HG03342 (cell line): ENCODE results near the gene SEMA4B.
A peak's percentile ranks its signal among the peaks of the same experiment; 100 is the strongest.

Experiments used
- ATAC-seq: cut with Tn5 transposase; IDR thresholded peaks from one replicate; pipeline ENCODE4 v1.9.1; 2021; ENCODE audit warnings: mild to moderate bottlenecking, moderate library complexity; ENCODE audit not compliant: unreplicated experiment

The SEMA4B gene

DNA sequence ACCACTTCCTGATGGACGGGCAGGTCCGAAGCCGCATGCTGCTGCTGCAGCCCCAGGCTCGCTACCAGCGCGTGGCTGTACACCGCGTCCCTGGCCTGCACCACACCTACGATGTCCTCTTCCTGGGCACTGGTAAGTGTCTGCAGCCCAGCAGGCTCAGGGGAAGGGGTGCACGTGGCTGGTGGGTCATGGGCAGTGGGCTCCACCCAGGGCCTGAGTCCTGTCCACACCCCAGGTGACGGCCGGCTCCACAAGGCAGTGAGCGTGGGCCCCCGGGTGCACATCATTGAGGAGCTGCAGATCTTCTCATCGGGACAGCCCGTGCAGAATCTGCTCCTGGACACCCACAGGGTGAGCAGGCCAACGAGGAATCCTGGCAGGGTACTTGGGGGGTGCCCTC, 23.9 kb downstream of the SEMA4B start:
- ATAC-seq: no peak

DNA sequence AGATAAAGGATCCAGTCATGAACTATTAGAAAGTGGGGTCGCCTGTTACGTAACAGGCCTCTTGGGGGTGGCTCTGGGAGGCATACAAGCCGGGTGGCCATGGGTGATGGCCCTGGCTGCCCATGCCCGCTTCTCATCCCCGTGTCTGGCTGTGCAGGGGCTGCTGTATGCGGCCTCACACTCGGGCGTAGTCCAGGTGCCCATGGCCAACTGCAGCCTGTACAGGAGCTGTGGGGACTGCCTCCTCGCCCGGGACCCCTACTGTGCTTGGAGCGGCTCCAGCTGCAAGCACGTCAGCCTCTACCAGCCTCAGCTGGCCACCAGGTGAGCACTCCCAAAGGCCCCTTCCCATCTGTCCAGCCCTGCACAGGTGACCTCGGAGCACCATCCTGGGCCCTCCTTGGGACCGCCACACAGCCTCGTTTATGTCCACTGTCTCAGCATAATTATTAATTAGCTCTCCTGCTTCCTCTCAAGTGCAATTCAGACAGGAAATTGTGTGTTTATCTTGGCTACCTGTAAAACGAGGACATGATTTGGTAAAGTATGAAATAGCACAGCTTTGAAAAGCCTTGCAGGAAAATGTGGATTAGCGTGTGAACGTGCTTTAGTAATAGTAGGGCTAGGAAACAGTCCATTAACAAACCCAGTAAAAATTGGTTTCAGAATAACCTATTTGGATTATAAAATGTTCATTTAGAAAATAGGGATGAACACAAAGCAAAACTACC, 24.5 kb downstream of the SEMA4B start:
- no peak for ATAC-seq

DNA sequence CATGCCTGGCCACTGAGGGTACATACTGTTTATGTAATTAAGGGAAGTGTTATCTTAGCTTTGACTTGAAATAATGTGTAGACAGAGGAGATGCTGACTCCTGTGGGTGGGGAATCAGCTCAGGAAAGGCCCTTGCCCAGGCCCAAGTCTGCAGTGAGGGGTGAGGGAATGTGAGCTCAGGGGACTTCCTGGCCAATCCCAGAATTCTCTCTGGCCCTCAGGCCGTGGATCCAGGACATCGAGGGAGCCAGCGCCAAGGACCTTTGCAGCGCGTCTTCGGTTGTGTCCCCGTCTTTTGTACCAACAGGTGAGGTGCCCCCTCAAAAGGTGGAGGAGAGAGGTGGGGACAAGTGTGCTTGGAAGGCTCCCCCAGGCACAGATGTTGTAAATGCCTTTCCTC, 26.2 kb downstream of the SEMA4B start:
- ATAC-seq: no peak

DNA sequence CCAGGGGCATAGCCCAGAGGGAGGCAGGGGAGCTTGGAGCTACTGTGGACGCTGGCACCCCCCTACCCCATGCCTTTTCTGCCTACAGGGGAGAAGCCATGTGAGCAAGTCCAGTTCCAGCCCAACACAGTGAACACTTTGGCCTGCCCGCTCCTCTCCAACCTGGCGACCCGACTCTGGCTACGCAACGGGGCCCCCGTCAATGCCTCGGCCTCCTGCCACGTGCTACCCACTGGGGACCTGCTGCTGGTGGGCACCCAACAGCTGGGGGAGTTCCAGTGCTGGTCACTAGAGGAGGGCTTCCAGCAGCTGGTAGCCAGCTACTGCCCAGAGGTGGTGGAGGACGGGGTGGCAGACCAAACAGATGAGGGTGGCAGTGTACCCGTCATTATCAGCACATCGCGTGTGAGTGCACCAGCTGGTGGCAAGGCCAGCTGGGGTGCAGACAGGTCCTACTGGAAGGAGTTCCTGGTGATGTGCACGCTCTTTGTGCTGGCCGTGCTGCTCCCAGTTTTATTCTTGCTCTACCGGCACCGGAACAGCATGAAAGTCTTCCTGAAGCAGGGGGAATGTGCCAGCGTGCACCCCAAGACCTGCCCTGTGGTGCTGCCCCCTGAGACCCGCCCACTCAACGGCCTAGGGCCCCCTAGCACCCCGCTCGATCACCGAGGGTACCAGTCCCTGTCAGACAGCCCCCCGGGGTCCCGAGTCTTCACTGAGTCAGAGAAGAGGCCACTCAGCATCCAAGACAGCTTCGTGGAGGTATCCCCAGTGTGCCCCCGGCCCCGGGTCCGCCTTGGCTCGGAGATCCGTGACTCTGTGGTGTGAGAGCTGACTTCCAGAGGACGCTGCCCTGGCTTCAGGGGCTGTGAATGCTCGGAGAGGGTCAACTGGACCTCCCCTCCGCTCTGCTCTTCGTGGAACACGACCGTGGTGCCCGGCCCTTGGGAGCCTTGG, 27.0 kb downstream of the SEMA4B start:
- no peak for ATAC-seq

DNA sequence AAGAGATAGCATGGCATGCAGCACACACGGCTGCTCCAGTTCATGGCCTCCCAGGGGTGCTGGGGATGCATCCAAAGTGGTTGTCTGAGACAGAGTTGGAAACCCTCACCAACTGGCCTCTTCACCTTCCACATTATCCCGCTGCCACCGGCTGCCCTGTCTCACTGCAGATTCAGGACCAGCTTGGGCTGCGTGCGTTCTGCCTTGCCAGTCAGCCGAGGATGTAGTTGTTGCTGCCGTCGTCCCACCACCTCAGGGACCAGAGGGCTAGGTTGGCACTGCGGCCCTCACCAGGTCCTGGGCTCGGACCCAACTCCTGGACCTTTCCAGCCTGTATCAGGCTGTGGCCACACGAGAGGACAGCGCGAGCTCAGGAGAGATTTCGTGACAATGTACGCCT, 27.8 kb downstream of the SEMA4B start:
- no peak for ATAC-seq

DNA sequence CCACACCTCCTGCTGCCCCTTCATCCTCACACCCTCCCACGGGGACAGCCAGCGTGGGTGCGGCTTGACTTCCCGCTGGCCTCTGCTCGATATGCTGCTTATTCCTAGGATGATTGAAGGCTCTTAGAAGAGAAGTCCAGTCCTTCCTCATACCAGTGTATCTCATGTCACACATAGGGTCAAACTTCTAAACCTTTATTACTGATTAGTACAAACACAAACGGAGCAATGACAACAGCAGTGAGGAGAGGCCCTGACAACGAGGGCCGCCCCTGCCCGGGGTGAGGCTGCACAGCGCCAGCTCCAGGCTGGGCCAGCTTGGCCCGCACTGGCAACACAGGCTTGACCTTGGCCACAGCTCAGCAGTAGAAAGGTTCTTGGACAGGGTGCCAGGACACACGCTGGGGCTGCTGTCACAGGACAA, 29.0 kb downstream of the SEMA4B start:
- no peak for ATAC-seq

DNA sequence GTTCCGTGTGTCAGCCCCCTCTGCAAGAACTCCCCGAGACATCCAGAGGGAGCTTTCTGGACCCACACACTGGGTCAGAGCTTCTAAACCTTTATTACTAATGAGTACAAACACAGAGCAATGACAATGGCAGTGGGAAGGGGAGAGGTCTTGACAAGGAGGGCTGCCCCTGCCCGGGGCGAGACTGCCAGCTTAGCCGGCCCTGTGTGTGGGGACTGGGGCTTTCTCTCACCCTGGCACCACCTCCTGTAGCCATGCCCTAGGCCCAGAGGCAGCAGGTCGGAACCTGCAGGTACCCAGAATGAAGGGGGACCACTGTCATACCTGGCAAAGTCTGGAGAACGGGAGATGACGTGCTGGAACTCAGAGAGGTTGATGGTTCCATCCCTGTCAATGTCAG, 29.5 kb downstream of the SEMA4B start:
- no peak for ATAC-seq

DNA sequence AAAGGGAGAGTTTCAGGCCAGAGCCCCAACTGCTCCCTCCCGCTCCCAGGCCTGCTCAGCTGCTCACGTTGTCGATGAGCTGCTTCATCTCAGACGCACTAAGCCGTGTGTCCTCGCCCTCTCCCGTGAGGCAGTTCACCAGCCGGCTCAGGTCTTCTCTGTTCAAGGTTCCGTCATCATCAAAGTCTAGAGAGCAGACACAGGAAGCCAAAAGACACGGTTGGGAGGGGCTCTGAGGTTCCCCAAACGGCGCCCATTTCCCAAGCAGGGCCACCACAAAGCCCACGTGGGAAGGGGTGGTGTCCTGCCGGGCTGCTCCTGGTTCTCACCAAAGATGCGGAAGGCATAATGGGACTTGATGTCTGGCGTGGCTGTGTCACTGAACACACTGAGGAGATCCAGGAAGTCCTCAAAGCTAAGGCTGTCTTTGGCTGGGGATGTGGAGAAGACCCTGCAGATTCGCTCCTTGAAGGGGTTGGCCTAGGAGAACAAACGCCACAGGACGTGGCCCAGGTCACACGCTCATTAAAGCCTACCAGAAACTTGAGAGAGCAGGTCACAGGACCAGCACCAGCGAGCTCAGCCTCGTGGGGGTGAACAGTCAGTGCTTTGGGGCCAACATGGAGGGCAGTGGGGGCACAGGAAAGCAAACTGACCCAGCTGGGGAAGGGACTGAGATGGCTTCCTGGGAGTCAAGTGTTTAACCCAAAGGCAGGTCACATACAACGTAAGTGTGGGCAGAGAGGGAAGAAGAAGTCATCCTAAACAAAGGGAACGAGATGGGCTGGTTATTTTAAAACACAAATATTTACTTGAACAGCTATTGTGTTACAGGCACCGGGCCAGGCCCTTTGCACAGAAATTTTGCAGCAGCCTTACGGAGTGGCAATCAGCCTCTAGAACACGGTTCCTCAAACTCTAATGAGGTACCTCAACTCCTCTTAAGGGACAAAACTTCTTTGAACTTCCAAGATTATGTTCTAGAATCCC, 30.2 kb downstream of the SEMA4B start:
- ATAC-seq: no peak

DNA sequence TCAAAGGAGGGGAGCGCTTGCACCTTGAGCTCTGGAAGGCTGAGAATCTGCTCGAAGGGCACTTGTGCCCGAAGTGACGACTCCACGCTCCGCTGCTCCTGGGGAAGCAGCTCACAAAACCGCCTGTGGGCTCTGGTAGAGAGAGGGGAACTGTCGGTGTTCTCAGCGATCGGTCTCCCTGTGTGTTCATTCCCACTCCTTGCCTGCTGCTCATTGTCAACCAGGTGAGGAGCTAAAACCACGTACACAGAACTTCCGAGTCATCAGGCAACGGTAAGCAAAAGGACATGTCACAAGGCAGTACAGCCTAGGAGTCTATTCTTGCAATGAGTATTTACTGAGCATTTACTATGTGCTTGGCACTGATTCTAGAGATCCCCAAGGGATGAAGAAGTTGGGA, 31.1 kb downstream of the SEMA4B start:
- ATAC-seq: no peak

DNA sequence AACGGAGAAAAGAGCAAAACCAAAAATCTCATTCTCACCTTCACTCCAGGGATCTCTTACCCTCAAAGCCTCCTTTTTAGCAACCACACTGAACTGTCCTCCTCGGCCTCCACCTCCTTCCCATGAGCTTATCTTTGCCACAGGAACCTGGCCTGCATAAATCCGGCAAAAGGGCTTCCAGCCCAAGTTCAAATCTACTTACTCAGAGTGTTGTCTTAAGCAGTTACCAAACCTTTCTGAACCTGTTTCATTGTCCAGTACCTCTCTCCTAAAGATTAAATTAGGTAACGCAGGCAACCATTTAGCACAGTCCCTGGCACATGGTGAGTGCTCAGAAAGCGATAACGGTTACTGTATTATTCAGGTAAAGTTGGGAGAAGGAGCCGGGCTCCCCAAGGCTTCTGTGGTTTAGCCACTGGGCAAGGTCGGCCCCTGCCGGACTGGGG, 31.8 kb downstream of the SEMA4B start:
- ATAC-seq: no peak

DNA sequence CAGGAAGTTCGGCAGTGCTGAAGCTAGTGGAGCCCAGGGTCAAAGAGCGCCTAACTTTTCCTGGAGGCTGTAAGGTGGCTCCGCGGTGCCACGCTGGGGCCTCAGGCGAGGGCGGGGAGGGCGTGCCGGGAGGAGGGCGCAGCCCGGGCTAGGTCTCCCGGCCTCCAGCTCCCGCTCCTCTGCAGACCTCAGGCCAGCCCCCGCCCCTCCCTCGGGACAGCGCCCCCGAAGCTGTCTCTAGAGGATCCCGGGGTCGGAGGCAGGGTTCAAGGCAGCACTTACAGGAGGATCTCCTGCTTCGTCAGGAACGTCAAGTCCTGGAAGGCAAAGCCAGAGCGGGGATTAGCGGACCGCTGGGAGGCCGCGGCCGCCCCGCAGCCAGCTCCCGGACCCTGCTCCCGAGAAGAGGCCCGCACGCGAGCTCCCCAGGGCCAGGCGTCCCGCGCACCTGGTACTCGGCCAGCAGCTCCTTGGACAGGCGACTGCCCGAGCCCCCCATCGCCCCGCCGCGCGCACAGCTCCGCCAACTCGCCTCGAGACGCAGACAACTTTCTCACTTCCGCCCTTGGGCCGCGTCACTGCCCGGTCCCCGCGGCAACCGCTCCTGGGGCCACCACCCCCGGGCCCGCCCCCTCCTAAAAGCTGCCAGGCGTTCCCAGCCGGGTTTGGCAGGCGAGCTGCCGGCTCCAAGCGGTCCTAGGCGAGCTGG, 32.4 kb downstream of the SEMA4B start, which contains the start of gene CIB1:
TSS of gene CIB1 (minus strand) at position 555 of the 709 bp plus-strand sequence. CDS start at position 499, 56 bp downstream.
- peak; percentile 89 for ATAC-seq

DNA sequence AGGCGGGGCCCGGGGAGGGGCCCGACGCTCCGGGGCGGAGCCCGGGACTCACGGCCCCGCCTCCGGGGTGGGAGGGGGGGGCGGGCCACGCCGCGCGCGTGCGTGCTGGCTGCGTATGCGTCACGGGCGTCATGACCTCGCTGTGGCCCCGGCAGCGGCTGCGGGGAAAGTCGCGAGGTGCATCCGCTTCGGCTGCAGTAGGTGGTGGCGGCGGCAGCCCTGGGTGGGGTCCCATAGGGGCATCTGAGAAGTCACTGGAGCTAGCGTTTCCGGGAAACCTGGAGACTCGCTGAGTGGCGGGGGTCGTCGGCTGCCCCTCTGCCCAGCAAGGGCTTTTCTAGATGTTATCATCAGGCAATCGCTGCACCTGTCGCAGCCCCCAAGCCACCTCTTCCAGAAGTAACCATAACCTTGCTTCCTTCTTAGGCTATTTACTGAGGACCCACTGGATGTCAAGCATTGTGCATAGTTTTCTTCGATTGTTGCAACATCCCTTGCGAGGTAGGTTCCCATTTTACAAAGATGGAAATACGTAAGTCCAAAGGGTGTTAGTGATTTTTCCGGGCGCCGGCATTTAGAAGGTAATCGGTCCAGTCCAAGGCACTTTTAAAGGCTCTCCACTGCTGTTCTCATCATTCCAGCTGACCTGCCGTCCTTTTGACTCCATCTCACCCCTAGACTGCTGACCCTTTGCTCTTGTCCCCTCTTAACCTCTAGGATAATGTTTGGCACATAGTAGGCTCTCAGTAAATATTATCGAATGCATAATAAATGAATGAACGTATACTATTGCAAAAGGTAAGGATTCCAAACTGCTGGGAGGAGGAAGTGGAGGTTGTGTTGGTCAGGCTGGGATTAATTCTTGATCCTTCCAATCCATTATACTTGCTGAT, 33.2 kb downstream of the SEMA4B start, which contains the start of gene GDPGP1:
TSS of gene GDPGP1 (plus strand) at position 114 of the 893 bp plus-strand sequence. CDS start 6,700 bp downstream, outside the sequence.
- ATAC-seq: no peak

DNA sequence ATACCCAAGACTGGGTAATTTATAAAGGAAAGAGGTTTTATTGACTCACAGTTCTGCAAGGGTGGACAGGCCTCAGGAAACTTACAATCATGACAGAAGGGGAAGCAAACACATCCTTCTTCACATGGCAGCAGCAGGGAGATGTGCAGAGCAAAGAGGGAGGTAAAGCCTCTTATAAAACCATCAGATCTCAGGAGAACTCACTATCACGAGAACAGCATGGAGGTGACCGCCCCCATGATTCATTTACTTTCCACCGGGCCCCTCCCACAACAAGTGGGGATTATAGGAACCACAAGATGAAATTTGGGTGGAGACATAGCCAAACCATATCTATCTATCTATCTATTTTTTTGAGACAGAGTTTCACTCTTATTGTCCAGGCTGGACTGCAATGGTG, 38.2 kb downstream of the SEMA4B start:
- no peak for ATAC-seq

DNA sequence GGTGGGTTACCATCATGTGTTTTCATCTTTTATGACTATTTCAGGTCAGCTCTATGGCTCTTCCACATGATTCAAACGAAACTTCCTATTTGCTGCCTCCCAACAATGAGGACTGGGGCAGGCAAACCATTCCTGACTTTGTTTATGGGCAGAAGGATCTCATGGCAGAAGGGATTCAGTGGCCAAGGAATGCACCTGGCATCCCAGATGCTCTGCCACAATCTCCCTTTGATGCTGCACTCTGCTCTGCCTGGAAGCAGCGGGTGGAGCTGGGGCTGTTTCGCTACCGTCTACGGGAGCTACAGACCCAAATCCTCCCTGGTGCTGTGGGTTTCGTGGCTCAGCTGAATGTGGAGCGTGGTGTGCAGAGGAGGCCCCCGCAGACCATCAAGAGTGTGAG, 39.7 kb downstream of the SEMA4B start:
- no peak for ATAC-seq

DNA sequence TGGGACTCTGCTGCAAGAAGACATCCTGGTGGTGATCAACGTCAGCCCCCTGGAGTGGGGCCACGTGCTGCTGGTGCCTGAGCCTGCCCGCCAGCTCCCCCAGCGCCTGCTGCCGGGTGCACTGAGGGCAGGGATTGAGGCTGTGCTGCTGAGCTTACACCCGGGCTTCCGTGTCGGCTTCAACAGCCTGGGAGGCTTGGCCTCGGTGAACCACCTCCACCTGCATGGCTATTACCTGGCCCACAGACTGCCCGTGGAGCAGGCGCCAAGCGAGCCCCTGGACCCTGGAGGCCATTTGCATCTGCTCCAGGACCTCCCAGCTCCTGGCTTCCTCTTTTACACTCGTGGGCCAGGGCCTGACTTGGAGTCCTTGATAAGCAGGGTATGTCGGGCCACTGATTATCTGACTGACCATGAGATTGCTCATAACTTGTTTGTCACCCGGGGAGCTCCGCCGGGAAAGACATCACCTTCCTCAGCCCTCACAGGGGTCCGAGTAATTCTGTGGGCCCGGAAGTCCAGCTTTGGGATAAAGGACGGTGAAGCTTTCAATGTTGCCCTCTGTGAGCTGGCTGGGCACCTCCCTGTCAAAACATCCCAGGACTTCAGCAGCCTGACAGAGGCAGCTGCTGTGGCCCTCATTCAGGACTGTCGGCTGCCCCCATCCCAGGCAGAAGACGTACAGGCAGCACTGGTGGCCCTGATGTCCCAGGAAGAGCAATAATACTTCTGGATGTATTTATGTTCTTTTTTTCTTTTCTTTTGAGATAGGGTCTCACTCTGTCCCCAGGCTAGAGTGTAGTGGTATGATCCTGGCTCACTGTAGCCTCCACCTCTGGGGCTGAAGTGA, 40.4 kb downstream of the SEMA4B start:
- no peak for ATAC-seq

DNA sequence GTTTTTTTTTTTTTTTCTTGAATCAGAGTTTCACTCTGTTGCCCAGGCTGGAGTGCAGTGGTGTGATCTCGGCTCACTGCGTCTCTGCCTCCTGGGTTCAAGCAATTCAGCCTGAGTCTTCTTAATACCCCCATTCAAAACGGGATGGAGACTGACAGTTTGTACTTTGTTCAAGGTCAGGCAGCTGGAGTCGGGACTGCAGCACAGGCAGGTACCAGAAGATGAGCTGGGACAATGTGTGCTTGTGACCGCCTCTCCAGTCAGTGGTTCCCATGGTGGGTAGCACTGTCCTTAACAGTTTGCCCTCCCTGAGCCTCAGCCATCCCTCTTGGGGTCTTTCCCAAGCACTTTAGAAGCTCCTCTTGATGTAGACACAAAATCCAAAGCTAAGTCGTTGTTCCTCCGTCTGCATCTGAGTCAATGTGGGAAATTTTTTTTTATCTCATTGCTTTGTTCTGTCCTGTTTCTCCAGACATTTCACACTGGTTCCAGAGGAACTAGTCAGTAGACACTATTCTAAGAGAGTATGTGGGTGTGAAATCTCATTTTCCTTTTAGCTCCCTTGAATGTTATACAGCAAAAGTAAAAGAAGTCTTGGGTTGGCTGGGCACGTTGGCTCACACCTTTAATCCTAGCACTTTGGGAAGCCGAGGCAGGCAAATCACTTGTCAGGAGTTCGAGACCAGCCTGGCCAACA, 43.0 kb downstream of the SEMA4B start:
- no peak for ATAC-seq

DNA sequence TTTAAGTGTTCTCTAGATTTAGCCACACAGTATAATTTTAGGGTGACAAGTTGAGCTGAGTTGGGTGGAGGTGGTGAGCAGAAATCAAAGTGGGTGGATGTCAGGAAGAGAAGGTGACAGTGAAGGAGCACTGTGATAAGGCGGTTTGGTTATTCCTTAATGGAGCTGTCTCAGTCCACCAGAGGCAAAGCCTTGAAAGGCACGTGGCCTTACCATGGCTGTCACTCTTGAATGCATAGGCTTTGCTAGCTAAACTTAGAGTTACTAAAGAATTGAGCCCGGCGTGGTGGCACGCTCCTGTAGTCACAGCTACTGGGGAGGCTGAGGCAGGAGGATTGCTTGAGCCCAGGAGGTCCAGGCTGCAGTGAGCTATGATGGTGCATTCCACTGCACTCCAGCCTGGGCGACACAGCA, 47.7 kb downstream of the SEMA4B start:
- no peak for ATAC-seq
